KMS-11 (cell line): Measurements from ENCODE around the gene RASGRF2.
A peak's percentile ranks its signal among the peaks of the same experiment; 100 is the strongest.

ENCODE experiments used
- H2AFZ ChIP-seq: fragments of 200-600 bp; sonication (generic); 2 replicates; pipeline ENCODE4 v1.6.1; 2016; ENCODE audit warnings: antibody characterized with exemption, mixed run types, low read depth
- H3K27ac ChIP-seq: fragments of 200-600 bp; sonication (generic); 2 replicates; pipeline ENCODE4 v1.6.1; 2016; ENCODE audit warnings: mild to moderate bottlenecking, mixed run types
- H3K27me3 ChIP-seq: fragments of 200-600 bp; sonication (generic); 2 replicates; pipeline ENCODE4 v1.6.1; 2017; ENCODE audit warnings: mild to moderate bottlenecking, low read depth, mixed run types, moderate library complexity; ENCODE audit not compliant: insufficient read depth
- H3K36me3 ChIP-seq: fragments of 200-600 bp; sonication (generic); 2 replicates; pipeline ENCODE4 v1.6.1; 2017; ENCODE audit warnings: mild to moderate bottlenecking, mixed run types; ENCODE audit not compliant: insufficient read depth
- H3K4me1 ChIP-seq: fragments of 200-600 bp; sonication (generic); 2 replicates; pipeline ENCODE4 v1.6.1; 2016; ENCODE audit warnings: mild to moderate bottlenecking, low read depth, mixed run types; ENCODE audit not compliant: poor library complexity, severe bottlenecking
- H3K4me2 ChIP-seq: fragments of 200-600 bp; sonication (generic); 2 replicates; pipeline ENCODE4 v1.7.0; 2016; ENCODE audit warnings: mild to moderate bottlenecking, mixed run types
- H3K4me3 ChIP-seq: fragments of 200-600 bp; sonication (generic); IDR thresholded peaks from 2 replicates; pipeline ENCODE4 v1.6.1; 2017; ENCODE audit warnings: low read depth, low read length, mixed read lengths; ENCODE audit not compliant: insufficient read depth
- H3K79me2 ChIP-seq: fragments of 200-600 bp; sonication (generic); 2 replicates; pipeline ENCODE4 v1.6.1; 2016; ENCODE audit warnings: low read depth, mixed run types; ENCODE audit not compliant: insufficient read depth
- H3K9ac ChIP-seq: fragments of 200-600 bp; sonication (generic); 2 replicates; pipeline ENCODE4 v1.6.1; 2016; ENCODE audit warnings: mild to moderate bottlenecking, mixed run types
- H4K20me1 ChIP-seq: fragments of 200-600 bp; sonication (generic); 2 replicates; pipeline ENCODE4 v1.6.1; 2016; ENCODE audit warnings: mild to moderate bottlenecking, mixed run types; ENCODE audit not compliant: insufficient read depth
- TF ChIP-seq, protein P1 (sequence below): fragments of 200-600 bp; sonication (generic); conservative IDR thresholded peaks from 2 replicates; pipeline ENCODE4 v1.6.1; 2017; ENCODE audit warnings: low read depth, mild to moderate bottlenecking, antibody characterized with exemption, low read length, moderate library complexity, mixed read lengths

RASGRF2 gene

DNA sequence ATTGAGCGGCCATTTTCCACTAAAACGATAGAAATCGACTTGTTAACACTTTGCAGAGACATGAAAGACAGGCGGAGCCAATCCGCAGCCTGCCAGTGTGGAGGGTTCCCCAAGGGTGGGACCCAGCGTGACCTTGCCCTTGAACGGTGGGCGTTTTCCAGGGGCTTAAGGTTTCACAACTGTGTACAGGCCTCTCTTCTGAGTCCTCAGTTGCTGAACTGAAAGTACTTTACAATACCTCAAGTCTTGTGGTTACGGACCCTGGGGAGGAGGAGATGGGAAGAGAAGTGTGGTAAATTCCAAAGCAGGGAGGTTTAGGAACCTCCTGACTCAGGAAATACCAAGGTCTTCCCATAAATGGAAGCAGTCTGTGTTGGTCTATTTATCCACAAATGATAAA, 204.8 kb downstream of the RASGRF2 start:
- H3K4me2 ChIP-seq, result no peak overlapping the region
- no peak overlapping the region for H3K4me3 ChIP-seq
- H3K27me3 ChIP-seq, result no peaks in the 10 kb centered on the region
- no peaks in the 10 kb centered on the region for H3K4me1 ChIP-seq
- H3K36me3 ChIP-seq, result no peaks in the 10 kb centered on the region
- TF ChIP-seq, protein P1, sequence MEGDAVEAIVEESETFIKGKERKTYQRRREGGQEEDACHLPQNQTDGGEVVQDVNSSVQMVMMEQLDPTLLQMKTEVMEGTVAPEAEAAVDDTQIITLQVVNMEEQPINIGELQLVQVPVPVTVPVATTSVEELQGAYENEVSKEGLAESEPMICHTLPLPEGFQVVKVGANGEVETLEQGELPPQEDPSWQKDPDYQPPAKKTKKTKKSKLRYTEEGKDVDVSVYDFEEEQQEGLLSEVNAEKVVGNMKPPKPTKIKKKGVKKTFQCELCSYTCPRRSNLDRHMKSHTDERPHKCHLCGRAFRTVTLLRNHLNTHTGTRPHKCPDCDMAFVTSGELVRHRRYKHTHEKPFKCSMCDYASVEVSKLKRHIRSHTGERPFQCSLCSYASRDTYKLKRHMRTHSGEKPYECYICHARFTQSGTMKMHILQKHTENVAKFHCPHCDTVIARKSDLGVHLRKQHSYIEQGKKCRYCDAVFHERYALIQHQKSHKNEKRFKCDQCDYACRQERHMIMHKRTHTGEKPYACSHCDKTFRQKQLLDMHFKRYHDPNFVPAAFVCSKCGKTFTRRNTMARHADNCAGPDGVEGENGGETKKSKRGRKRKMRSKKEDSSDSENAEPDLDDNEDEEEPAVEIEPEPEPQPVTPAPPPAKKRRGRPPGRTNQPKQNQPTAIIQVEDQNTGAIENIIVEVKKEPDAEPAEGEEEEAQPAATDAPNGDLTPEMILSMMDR, result no peak
- H4K20me1 ChIP-seq, result no peaks in the 10 kb centered on the region
- H3K9ac ChIP-seq, result no peak overlapping the region
- H3K27ac ChIP-seq, result no peak overlapping the region
- no peak overlapping the region for H2AFZ ChIP-seq
- no peaks in the 10 kb centered on the region for H3K79me2 ChIP-seq

- Histone ChIP-seq H3K27me3 (no peaks in the 10 kb centered on the region), H3K9ac (no peak overlapping the region), H3K27ac (no peak overlapping the region), H3K4me1 (no peaks in the 10 kb centered on the region), H2AFZ (no peak overlapping the region), H3K36me3 (no peaks in the 10 kb centered on the region), H3K4me2 (no peak overlapping the region), H3K79me2 (no peaks in the 10 kb centered on the region), H4K20me1 (no peaks in the 10 kb centered on the region), H3K4me3 (no peak overlapping the region)
- TF ChIP-seq, protein P1, result peak; percentile 91
Measured at GRCh38 chr5:81165493-81166119, 205.4 kb downstream of the RASGRF2 start.

DNA sequence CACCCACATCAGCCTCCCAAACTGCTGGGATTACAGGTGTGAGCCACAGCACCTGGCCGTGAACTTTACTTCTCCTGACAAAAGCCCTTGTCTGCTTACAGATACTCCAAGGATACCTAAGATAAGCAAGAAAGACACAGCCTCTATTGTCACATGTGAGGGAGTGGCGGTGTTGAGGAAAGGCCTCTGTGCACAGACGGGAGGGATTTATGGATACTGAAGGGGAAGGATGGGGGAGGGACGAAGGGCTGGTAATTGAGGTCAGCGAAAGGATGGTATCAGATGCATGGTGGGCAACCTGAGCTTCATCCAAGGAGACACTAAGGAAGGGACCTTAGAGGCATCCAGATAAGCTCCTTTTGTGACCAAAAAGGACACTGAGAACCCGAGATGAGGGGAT, 206.3 kb downstream of the RASGRF2 start:
- TF ChIP-seq, protein P1, result no peak
- Histone ChIP-seq H3K4me2 (no peak overlapping the region), H3K4me1 (no peaks in the 10 kb centered on the region), H3K27me3 (no peaks in the 10 kb centered on the region), H4K20me1 (no peaks in the 10 kb centered on the region), H3K79me2 (no peaks in the 10 kb centered on the region), H3K36me3 (no peaks in the 10 kb centered on the region), H3K4me3 (no peak overlapping the region), H3K27ac (no peak overlapping the region), H2AFZ (no peak overlapping the region), H3K9ac (no peak overlapping the region)

GRCh38 chr5:81167078-81167477, 206.9 kb downstream of the RASGRF2 start:
- Histone ChIP-seq H3K27me3 (no peaks in the 10 kb centered on the region), H4K20me1 (no peaks in the 10 kb centered on the region), H3K36me3 (no peaks in the 10 kb centered on the region), H2AFZ (no peak overlapping the region), H3K27ac (no peak overlapping the region), H3K4me3 (no peak overlapping the region), H3K79me2 (no peaks in the 10 kb centered on the region), H3K4me2 (no peak overlapping the region), H3K9ac (no peak overlapping the region), H3K4me1 (no peaks in the 10 kb centered on the region)
- TF ChIP-seq, protein P1, result no peak
